HepG2 (cell line): ENCODE data around the gene EPHA2. TPM values are rescaled to one million over a fixed set of nuclear protein-coding genes. Genes with fewer than 3 reads are reported as not detected.

Experiments
- ELF4 ChIP-seq: sonication (generic); formaldehyde crosslinking; IDR thresholded peaks from 2 replicates; pipeline ENCODE4 v1.5.0; 2020; ENCODE audit warnings: missing genetic modification reagents, mild to moderate bottlenecking, moderate library complexity, borderline replicate concordance
- HOXA3 ChIP-seq: sonication (generic); formaldehyde crosslinking; IDR thresholded peaks from 2 replicates; pipeline ENCODE4 v1.5.0; 2020; ENCODE audit warnings: missing genetic modification reagents
- KLF6 ChIP-seq: IDR thresholded peaks from 2 replicates; pipeline ENCODE4 v1.8.0; 2016; ENCODE audit warnings: missing biosample characterization, missing genetic modification reagents
- MAFG ChIP-seq: sonication (generic); formaldehyde crosslinking; IDR thresholded peaks from 2 replicates; pipeline ENCODE4 v1.5.1; 2020; ENCODE audit warnings: mild to moderate bottlenecking, missing genetic modification reagents
- MBNL3 ChIP-seq: fragments of 250-450 bp; sonication (Bioruptor Pico); conservative IDR thresholded peaks from 2 replicates; pipeline ENCODE4 v1.8.0; 2022; ENCODE audit warnings: mild to moderate bottlenecking, inconsistent platforms
- PRPF4 ChIP-seq: fragments of 200-400 bp; formaldehyde crosslinking; IDR thresholded peaks from 2 replicates; pipeline ENCODE4 v1.6.1; 2016; ENCODE audit warnings: low read length, low read depth; ENCODE audit not compliant: poor library complexity, severe bottlenecking
- RXRA ChIP-seq: sonication (generic); formaldehyde crosslinking; IDR thresholded peaks from 2 replicates; pipeline ENCODE4 v1.5.1; 2020; ENCODE audit warnings: missing genetic modification reagents
- SETDB1 ChIP-seq: sonication (generic); formaldehyde crosslinking; IDR thresholded peaks from 2 replicates; pipeline ENCODE4 v1.5.1; 2020; ENCODE audit warnings: missing genetic modification reagents, mild to moderate bottlenecking, borderline replicate concordance
- SRSF1 ChIP-seq: fragments of 200-400 bp; formaldehyde crosslinking; optimal IDR thresholded peaks from 2 replicates; pipeline ENCODE3; 2017; ENCODE audit warnings: mild to moderate bottlenecking, low read depth, low read length, moderate library complexity
- TBX2 ChIP-seq: sonication (generic); formaldehyde crosslinking; IDR thresholded peaks from 2 replicates; pipeline ENCODE4 v1.5.0; 2020; ENCODE audit warnings: missing genetic modification reagents, mild to moderate bottlenecking, borderline replicate concordance
- XRCC5 ChIP-seq: fragments of 200-400 bp; formaldehyde crosslinking; optimal IDR thresholded peaks from 2 replicates; pipeline ENCODE3; 2017; ENCODE audit warnings: mild to moderate bottlenecking, low read length
- ZFP36 ChIP-seq: fragments of 150-350 bp; IDR thresholded peaks from 2 replicates; pipeline ENCODE4 v1.6.1; 2018; ENCODE audit warnings: borderline replicate concordance, low read length, low read depth; ENCODE audit not compliant: partially characterized antibody
- ZFX ChIP-seq: sonication (generic); formaldehyde crosslinking; IDR thresholded peaks from 2 replicates; pipeline ENCODE4 v1.4.0; 2020; ENCODE audit warnings: mild to moderate bottlenecking, low read depth, missing genetic modification reagents, moderate library complexity
- ZNF510 ChIP-seq: sonication (generic); formaldehyde crosslinking; IDR thresholded peaks from 2 replicates; pipeline ENCODE4 v1.4.0; 2020; ENCODE audit warnings: low read depth, mild to moderate bottlenecking, missing genetic modification reagents
- ZNF768 ChIP-seq: sonication (generic); formaldehyde crosslinking; IDR thresholded peaks from 2 replicates; pipeline ENCODE4 v1.4.0; 2020; ENCODE audit warnings: missing genetic modification reagents
- polyA plus RNA-seq, 8 experiments: library from polyadenylated mRNA; depleted of rRNA in 3 of 8; stranded (reverse) in 7 of 8; unstranded in 1 of 8; fragments of >200 nt; fragmentation: Illumina TruSeq in 4 of 8; extraction: Trizol in 4 of 8; gene quantifications; 2 replicates each; pipeline versions ENCODE4 v1.2.1 to v1.2.3, GENCODE V29; 2011 to 2016; ENCODE audit warnings: low read depth in 4 of 8, missing spikeins in 1 of 8, mixed read lengths in 1 of 8; ENCODE audit not compliant: insufficient read depth in 1 of 8
- total RNA-seq, 5 experiments: library from RNA; depleted of rRNA; stranded (reverse); fragments of >200 nt; fragmentation: Illumina TruSeq; extraction: Trizol; gene quantifications; 2 replicates each; pipeline ENCODE4 v1.2.3, GENCODE V29; 2016; ENCODE audit warnings: low read depth in 1 of 5
- TF ChIP-seq, protein P1 (sequence below): sonication (generic); formaldehyde crosslinking; IDR thresholded peaks from 2 replicates; pipeline ENCODE4 v1.4.0; 2020; ENCODE audit warnings: missing genetic modification reagents
- TF ChIP-seq, protein P2 (sequence below): sonication (generic); formaldehyde crosslinking; IDR thresholded peaks from 2 replicates; pipeline ENCODE4 v1.4.0; 2020; ENCODE audit warnings: mild to moderate bottlenecking, missing genetic modification reagents
- TF ChIP-seq, protein P3 (sequence below): IDR thresholded peaks from 2 replicates; pipeline ENCODE4 v1.6.1; 2012; ENCODE audit warnings: low read length, improper control_type of control experiment

Gene EPHA2
- total and polyA plus RNA-seq, 2 of the 13 experiments (the other 11 are each of a cell fraction or from before 2014, with no cell fraction given) = 33.6 to 53.6 TPM

DNA sequence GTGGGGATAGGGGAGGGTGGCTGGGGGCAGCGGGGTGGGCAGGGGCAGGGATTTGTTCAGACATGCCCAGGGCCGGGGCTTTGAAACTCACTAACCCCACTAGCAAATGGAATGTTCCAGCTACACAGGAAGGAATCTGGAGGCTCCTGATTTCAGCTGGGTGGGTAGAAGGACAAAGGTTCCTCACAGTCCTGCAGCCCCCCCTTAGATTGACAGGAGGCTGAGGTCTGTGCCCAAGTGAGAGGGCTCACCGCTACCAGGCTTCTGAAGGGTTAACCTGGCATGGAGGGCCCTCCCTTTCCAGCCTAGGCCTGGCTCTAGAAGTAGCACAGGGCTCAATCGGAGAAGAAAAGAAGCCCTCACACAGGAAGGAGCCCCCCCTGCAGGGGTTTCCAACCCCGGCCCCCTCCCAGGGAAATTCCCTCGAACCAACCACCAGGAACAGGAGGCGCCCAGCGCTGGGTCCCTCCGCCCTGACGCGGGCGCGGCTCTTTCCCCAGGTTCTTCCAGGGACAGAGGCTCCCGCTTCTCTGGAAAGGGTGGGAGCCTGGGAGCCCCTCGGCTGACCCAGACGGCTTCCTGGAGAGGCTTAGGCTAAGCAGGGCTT, 3.3 kb downstream of the EPHA2 start (continued):
- TF ChIP-seq, protein P1, sequence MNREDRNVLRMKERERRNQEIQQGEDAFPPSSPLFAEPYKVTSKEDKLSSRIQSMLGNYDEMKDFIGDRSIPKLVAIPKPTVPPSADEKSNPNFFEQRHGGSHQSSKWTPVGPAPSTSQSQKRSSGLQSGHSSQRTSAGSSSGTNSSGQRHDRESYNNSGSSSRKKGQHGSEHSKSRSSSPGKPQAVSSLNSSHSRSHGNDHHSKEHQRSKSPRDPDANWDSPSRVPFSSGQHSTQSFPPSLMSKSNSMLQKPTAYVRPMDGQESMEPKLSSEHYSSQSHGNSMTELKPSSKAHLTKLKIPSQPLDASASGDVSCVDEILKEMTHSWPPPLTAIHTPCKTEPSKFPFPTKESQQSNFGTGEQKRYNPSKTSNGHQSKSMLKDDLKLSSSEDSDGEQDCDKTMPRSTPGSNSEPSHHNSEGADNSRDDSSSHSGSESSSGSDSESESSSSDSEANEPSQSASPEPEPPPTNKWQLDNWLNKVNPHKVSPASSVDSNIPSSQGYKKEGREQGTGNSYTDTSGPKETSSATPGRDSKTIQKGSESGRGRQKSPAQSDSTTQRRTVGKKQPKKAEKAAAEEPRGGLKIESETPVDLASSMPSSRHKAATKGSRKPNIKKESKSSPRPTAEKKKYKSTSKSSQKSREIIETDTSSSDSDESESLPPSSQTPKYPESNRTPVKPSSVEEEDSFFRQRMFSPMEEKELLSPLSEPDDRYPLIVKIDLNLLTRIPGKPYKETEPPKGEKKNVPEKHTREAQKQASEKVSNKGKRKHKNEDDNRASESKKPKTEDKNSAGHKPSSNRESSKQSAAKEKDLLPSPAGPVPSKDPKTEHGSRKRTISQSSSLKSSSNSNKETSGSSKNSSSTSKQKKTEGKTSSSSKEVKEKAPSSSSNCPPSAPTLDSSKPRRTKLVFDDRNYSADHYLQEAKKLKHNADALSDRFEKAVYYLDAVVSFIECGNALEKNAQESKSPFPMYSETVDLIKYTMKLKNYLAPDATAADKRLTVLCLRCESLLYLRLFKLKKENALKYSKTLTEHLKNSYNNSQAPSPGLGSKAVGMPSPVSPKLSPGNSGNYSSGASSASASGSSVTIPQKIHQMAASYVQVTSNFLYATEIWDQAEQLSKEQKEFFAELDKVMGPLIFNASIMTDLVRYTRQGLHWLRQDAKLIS (CRISPR knock-in tag) = peak; percentile 58; the same call in 1 of the 2 replicates
- no peak for TF ChIP-seq SETDB1 (CRISPR knock-in tag)
- TF ChIP-seq MBNL3 (CRISPR knock-in tag) = no peak
- TF ChIP-seq SRSF1 = peak; percentile 77
- TF ChIP-seq RXRA (CRISPR knock-in tag) = 0 out of 2 replicates have a peak, but pooled peaks have one; percentile 32
- 0 out of 2 replicates have a peak, but pooled peaks have one; percentile 22 for TF ChIP-seq TBX2 (CRISPR knock-in tag)
- TF ChIP-seq, protein P2, sequence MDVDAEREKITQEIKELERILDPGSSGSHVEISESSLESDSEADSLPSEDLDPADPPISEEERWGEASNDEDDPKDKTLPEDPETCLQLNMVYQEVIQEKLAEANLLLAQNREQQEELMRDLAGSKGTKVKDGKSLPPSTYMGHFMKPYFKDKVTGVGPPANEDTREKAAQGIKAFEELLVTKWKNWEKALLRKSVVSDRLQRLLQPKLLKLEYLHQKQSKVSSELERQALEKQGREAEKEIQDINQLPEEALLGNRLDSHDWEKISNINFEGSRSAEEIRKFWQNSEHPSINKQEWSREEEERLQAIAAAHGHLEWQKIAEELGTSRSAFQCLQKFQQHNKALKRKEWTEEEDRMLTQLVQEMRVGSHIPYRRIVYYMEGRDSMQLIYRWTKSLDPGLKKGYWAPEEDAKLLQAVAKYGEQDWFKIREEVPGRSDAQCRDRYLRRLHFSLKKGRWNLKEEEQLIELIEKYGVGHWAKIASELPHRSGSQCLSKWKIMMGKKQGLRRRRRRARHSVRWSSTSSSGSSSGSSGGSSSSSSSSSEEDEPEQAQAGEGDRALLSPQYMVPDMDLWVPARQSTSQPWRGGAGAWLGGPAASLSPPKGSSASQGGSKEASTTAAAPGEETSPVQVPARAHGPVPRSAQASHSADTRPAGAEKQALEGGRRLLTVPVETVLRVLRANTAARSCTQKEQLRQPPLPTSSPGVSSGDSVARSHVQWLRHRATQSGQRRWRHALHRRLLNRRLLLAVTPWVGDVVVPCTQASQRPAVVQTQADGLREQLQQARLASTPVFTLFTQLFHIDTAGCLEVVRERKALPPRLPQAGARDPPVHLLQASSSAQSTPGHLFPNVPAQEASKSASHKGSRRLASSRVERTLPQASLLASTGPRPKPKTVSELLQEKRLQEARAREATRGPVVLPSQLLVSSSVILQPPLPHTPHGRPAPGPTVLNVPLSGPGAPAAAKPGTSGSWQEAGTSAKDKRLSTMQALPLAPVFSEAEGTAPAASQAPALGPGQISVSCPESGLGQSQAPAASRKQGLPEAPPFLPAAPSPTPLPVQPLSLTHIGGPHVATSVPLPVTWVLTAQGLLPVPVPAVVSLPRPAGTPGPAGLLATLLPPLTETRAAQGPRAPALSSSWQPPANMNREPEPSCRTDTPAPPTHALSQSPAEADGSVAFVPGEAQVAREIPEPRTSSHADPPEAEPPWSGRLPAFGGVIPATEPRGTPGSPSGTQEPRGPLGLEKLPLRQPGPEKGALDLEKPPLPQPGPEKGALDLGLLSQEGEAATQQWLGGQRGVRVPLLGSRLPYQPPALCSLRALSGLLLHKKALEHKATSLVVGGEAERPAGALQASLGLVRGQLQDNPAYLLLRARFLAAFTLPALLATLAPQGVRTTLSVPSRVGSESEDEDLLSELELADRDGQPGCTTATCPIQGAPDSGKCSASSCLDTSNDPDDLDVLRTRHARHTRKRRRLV (CRISPR knock-in tag) = no peak
- TF ChIP-seq, protein P3, sequence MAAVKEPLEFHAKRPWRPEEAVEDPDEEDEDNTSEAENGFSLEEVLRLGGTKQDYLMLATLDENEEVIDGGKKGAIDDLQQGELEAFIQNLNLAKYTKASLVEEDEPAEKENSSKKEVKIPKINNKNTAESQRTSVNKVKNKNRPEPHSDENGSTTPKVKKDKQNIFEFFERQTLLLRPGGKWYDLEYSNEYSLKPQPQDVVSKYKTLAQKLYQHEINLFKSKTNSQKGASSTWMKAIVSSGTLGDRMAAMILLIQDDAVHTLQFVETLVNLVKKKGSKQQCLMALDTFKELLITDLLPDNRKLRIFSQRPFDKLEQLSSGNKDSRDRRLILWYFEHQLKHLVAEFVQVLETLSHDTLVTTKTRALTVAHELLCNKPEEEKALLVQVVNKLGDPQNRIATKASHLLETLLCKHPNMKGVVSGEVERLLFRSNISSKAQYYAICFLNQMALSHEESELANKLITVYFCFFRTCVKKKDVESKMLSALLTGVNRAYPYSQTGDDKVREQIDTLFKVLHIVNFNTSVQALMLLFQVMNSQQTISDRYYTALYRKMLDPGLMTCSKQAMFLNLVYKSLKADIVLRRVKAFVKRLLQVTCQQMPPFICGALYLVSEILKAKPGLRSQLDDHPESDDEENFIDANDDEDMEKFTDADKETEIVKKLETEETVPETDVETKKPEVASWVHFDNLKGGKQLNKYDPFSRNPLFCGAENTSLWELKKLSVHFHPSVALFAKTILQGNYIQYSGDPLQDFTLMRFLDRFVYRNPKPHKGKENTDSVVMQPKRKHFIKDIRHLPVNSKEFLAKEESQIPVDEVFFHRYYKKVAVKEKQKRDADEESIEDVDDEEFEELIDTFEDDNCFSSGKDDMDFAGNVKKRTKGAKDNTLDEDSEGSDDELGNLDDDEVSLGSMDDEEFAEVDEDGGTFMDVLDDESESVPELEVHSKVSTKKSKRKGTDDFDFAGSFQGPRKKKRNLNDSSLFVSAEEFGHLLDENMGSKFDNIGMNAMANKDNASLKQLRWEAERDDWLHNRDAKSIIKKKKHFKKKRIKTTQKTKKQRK = no peak
- TF ChIP-seq ZFP36 = no peak
- TF ChIP-seq MAFG (CRISPR knock-in tag) = no peak
- no peak for TF ChIP-seq ELF4 (CRISPR knock-in tag)
- no peak for TF ChIP-seq ZNF510 (CRISPR knock-in tag)
- TF ChIP-seq KLF6 (CRISPR knock-in tag) = no peak
- 0 out of 2 replicates have a peak, but pooled peaks have one; percentile 16 for TF ChIP-seq ZNF768 (CRISPR knock-in tag)
- peak; percentile 18; the same call in 1 of the 2 replicates for TF ChIP-seq HOXA3
- TF ChIP-seq XRCC5 = no peak
- no peak for TF ChIP-seq PRPF4
- TF ChIP-seq ZFX (CRISPR knock-in tag) = peak; percentile 31; the same call in 1 of the 2 replicates
